ENCODE measurements around the gene SLC9A8. TPM values are rescaled to one million over a fixed set of nuclear protein-coding genes. Genes with fewer than 3 reads are reported as not detected.

Gene SLC9A8
- total and polyA plus RNA-seq, 2 of the 8 experiments (the other 6 are each of a cell fraction or from before 2014, with no cell fraction given) = 3.2 to 6.2 TPM

GRCh38 chr20:49896204-49896603, 83.6 kb downstream of the SLC9A8 start:
- H3K4me1 ChIP-seq (replicated peaks in 1 of 4; ENCODE audit: control insufficient read depth in 3 of 4, insufficient read depth in 4 of 4, low read length in 3 of 4) = peaks cover 0 to 3% (median 1%) of the 10 kb centered on the region in 4 experiments; a peak in 1 of 7 replicates
- WGBS, 2 experiments (ENCODE audit: extremely low coverage in 1 of 2, insufficient coverage in 1 of 2, insufficient read length in 1 of 2, insufficient replicate concordance in 2 of 2, low coverage in 1 of 2, low lambda C conversion rate in 2 of 2, missing lambda C conversion rate in 1 of 2) = 93% methylated on average over 6 of the region's 6 CpGs; no CpG with 5 or more reads in 1 of the 2 experiments
- H4K20me1 ChIP-seq (replicated peaks in 1 of 2; ENCODE audit: control insufficient read depth in 1 of 2, insufficient read depth in 2 of 2, low read length in 2 of 2) = peaks cover 0 to 2% of the 10 kb centered on the region in 2 experiments
- H3K14ac ChIP-seq (ENCODE audit: insufficient read length) = no peak overlapping the region
- H3K9ac ChIP-seq (replicated peaks in 1 of 4; ENCODE audit: extremely low read depth in 1 of 4, low read depth in 3 of 4, low read length in 3 of 4) = no peak overlapping the region
- no peak overlapping the region for H2AFZ ChIP-seq (ENCODE audit: low read length)
- ChIA-PET POLR2A (ENCODE audit: partially characterized antibody) (no interaction called here), CTCF (ENCODE audit: partially characterized antibody) (interaction anchor here (0.7 to 12.8 kb wide), 3 partner anchors 11 to 356 kb away, joined by 3 to 199 read pairs (median 4); no protein-coding TSS in a partner anchor)
- no peak overlapping the region for H3K18ac ChIP-seq (ENCODE audit: extremely low read depth, low read length)
- H3K4ac ChIP-seq (replicated peaks; ENCODE audit: insufficient read length, low read depth, low read length) = no peak overlapping the region
- no peaks in the 10 kb centered on the region for H3K27me3 ChIP-seq (replicated peaks in 1 of 4; ENCODE audit: control insufficient read depth in 3 of 4, extremely low read depth in 1 of 4, insufficient read depth in 3 of 4, low read length in 3 of 4)
- H3K79me1 ChIP-seq (ENCODE audit: low read depth, low read length) = no peaks in the 10 kb centered on the region
- no peak overlapping the region for H3K4me2 ChIP-seq (ENCODE audit: insufficient read depth in 1 of 2, low read depth in 2 of 2, low read length in 2 of 2)
- H2AK5ac ChIP-seq (ENCODE audit: low read depth, low read length) = no peak overlapping the region
- H3K79me2 ChIP-seq (ENCODE audit: control insufficient read depth in 1 of 2, insufficient read depth in 2 of 2, low read length in 2 of 2) = no peaks in the 10 kb centered on the region
- H4K5ac ChIP-seq (ENCODE audit: insufficient read length, low read depth, low read length) = no peak overlapping the region
- no peak overlapping the region for H3K4me3 ChIP-seq (ENCODE audit: extremely low read depth in 1 of 4, insufficient read depth in 2 of 4, low read depth in 3 of 4, low read length in 4 of 4)
- DNase-seq (ENCODE audit: low read depth in 1 of 2, low spot score in 2 of 2) = no peak
- no peak overlapping the region for H2BK5ac ChIP-seq (ENCODE audit: low read depth, low read length)
- no peak overlapping the region for H4K91ac ChIP-seq (replicated peaks; ENCODE audit: insufficient read length, low read length)
- no peaks in the 10 kb centered on the region for H3K36me3 ChIP-seq (ENCODE audit: control insufficient read depth in 2 of 4, insufficient read depth in 4 of 4, low read length in 3 of 4)
- no peak overlapping the region for H2BK12ac ChIP-seq (ENCODE audit: low read depth, low read length)
- H3K27ac ChIP-seq (ENCODE audit: low read depth, low read length) = no peak overlapping the region
- no peaks in the 10 kb centered on the region for H3K23me2 ChIP-seq (ENCODE audit: low read depth, low read length)
- no peak overlapping the region for H2BK20ac ChIP-seq (ENCODE audit: low read length)
- H2BK120ac ChIP-seq (replicated peaks; ENCODE audit: low read depth, low read length) = no peak overlapping the region
- H3K56ac ChIP-seq (replicated peaks; ENCODE audit: insufficient read length, low read depth, low read length) = no peak overlapping the region
- no peak for FAIRE-seq
- H3K23ac ChIP-seq (ENCODE audit: insufficient read length) = no peak overlapping the region
- no peak overlapping the region for H2BK15ac ChIP-seq (ENCODE audit: low read length)
- H3K9me3 ChIP-seq (ENCODE audit: insufficient read depth in 2 of 2, low read depth in 1 of 2, low read length in 1 of 2) = no peaks in the 10 kb centered on the region
- no peak overlapping the region for H4K8ac ChIP-seq (ENCODE audit: extremely low read depth, insufficient read depth, low read length)
- TF ChIP-seq GABPA (IDR thresholded peaks at IDR 0.05; ENCODE audit: borderline replicate concordance, insufficient read depth, low read length) (no peak), FOSL1 (IDR thresholded peaks at IDR 0.05; ENCODE audit: insufficient read depth, low read depth, low read length) (no peak), ZNF274 (IDR thresholded peaks at IDR 0.05; ENCODE audit: borderline replicate concordance, extremely low read depth, low read length) (no peak), BRCA1 (IDR thresholded peaks at IDR 0.05; ENCODE audit: low read depth, low read length) (no peak), SRF (IDR thresholded peaks at IDR 0.05; ENCODE audit: low read depth, low read length) (no peak), ATF3 (IDR thresholded peaks at IDR 0.05; ENCODE audit: insufficient read depth, low read depth, low read length) (no peak), EGR1 (IDR thresholded peaks at IDR 0.05; ENCODE audit: borderline replicate concordance, low read depth, low read length) (no peak), GTF2F1 (IDR thresholded peaks at IDR 0.05; ENCODE audit: borderline replicate concordance, low read depth, low read length) (no peak), EZH2 (IDR thresholded peaks at IDR 0.05; ENCODE audit: low read depth, low read length, severe bottlenecking) (no peak), TBP (IDR thresholded peaks at IDR 0.05; ENCODE audit: low read depth, low read length) (no peak), RAD21 (IDR thresholded peaks at IDR 0.05 in 1 of 2, conservative IDR thresholded peaks at IDR 0.05 in 1 of 2; ENCODE audit: low read depth in 2 of 2, low read length in 2 of 2) (no peak), TCF12 (IDR thresholded peaks at IDR 0.05; ENCODE audit: low read depth, low read length) (no peak)

Data from H1 (cell line).